Omental fat pad (tissue), 4 donors: ENCODE results near the gene ACOX3. TPM values are rescaled to one million over a fixed set of nuclear protein-coding genes. Genes with fewer than 3 reads are reported as not detected.
A peak's percentile ranks its signal among the peaks of the same experiment; 100 is the strongest.

Experiments
- ATAC-seq: fragments of 150-250 bp; one replicate; pipeline ENCODE4 v1.9.1; 2016; ENCODE audit warnings: mild to moderate bottlenecking, moderate library complexity; ENCODE audit not compliant: low FRiP score
- DNase-seq: peaks from one replicate; pipeline ENCODE4 v3.0.0-alpha.2; 2019; ENCODE audit warnings: low spot score
- CTCF ChIP-seq, 3 donors: fragments of 450-650 bp; IDR thresholded peaks; one replicate each; pipeline ENCODE4 v1.5.1; 2016 to 2017; ENCODE audit warnings: antibody characterized with exemption in 3 of 3, mild to moderate bottlenecking in 3 of 3, moderate library complexity in 2 of 3
- total RNA-seq, 4 donors: library from RNA; depleted of rRNA; stranded (reverse); fragments of >200 nt; gene quantifications; one replicate each; pipeline ENCODE4 v1.1.0, GENCODE V29; 2016

The ACOX3 gene
- total RNA-seq, 4 donors from 2014 or later, result 14.7 to 28.2 (median 23.6) TPM

DNA sequence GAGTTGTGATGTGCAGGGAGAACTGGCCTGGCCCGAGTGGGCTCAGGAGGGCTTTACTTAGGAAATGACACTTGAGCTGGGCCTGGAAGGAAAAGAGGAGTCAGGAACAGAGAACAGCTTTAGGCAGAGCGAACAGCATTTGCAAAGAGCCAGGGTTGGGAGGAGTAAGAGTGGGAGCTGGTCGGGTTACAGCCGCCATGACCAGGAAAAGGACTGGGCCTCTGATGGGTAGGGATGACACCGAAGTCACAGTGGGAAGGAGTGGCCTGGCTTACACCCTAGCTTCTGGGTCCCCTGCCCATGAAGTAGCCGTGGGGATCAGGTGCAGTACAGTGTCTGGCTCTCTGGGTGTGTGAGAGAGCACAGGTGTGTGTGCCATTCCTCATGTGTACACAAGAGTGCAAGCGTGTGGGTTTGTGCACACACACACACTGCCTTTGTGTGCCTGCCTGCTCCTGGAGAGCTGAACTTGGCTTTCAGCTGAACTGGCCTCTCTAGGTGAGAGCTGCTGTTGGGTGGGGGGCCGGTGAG lies 31.7 kb upstream of the ACOX3 start:
- DNase-seq, result no peak
- no peak for TF ChIP-seq CTCF (IDR thresholded peaks at IDR 0.05)
- ATAC-seq, result no peak

DNA sequence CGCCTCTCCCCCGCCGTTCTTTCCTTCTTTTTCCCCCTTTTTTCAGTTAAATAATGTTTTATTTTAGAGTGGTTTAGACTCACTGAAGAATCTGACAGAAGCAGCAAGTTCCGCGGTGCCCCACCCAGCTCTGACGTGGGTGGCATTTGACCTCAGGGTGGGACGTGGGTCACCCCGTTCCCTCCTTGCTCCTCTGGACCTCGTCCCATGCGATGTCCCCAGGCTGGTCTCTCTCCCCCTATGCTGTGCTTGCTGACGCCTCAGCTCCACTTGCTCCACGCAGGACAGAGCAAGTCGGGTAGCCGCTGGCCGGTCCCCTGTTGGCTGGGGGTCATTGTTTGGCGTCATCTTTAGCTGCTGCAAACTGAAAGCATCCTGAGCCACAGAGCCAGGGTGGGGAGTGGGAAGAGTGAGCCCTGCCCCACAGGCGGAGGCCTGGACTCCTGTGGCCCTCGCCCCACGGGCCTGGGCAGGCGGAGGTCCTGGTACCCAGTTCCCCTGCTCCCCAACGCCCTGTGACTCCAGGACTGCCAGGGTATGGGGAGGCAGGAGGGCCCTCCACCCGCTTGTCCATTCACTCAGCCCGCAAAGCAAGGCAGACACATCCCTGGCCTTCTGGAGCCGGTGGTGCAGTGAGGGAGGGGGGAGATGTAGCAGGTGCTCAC lies 30.8 kb upstream of the ACOX3 start:
- ATAC-seq (no peak), DNase-seq (no peak)
- no peak for TF ChIP-seq CTCF (IDR thresholded peaks at IDR 0.05)

DNA sequence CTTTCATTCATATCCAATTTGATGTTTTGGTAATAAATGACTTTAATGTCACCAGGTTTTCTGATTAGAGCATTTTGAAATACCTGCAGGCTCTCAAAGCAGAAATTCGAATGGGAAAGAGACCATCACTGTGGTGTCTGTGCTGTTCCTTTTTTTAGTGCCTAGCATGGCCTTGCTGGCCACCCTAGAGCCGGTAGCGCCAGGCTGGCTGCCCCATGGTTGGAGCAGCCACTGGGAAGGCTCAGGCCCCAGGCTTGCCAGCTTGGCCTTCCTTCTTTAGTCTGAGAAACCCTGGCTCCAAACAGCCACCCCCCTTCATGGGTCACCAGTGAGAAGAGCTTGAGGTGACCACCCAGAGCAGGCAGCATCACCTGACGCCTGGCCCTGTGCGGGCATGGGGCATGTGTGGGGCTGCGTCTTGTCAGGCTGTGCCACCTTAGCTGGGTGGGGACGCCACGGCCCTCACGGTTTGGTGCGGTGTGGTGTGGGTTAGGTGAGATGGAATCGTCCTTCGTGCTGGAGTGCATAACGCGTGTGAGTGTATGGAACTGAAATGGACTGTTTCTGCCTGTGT lies 30.0 kb upstream of the ACOX3 start:
- ATAC-seq, result no peak
- no peak for DNase-seq
- TF ChIP-seq CTCF (IDR thresholded peaks at IDR 0.05), result no peak

- no peak for TF ChIP-seq CTCF (IDR thresholded peaks at IDR 0.05)
- ATAC-seq (no peak), DNase-seq (no peak)
Observed at GRCh38 chr4:8469550-8469949, 29.0 kb upstream of the ACOX3 start.

- DNase-seq (no peak), ATAC-seq (peak; percentile 38)
- peak in 1 of 3 donors; percentile 80 for TF ChIP-seq CTCF (IDR thresholded peaks at IDR 0.05)
Observed at GRCh38 chr4:8468746-8469535, 28.4 kb upstream of the ACOX3 start.

DNA sequence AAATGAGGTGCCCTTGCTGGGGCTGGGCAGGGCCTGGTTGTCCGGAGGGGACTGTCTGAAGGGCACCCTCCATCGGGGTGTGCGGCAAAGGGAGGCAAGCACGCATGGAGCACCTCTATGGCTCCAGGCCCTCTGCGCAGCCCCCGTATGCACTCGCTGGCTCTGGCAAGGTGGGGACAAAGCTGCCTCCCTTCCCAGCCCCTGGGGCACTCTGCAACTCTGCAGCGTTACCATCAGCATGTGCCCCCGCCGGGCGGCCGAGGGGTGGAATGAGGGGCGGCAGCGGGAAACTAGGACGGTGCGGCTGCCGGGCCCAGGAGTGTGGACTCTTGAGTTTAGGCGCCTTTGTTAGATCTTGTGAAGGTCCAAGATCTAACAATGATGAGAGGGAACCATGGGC lies 26.5 kb upstream of the ACOX3 start:
- ATAC-seq (no peak), DNase-seq (no peak)
- TF ChIP-seq CTCF (IDR thresholded peaks at IDR 0.05), result no peak
